PFSK-1 (cell line): ENCODE measurements around the gene NAV2.

Source experiments
- POLR2AphosphoS5 ChIP-seq: IDR thresholded peaks from 2 replicates; pipeline ENCODE4 v1.6.1; 2012; ENCODE audit warnings: low read depth, mild to moderate bottlenecking, control low read depth, low read length, moderate library complexity
- REST ChIP-seq, 2 experiments: IDR thresholded peaks; 2 replicates each; pipeline versions ENCODE4 v1.6.1 to v1.8.0; 2011 to 2012; ENCODE audit warnings: low read depth in 2 of 2, low read length in 2 of 2, control low read depth in 1 of 2, inconsistent platforms in 1 of 2, mild to moderate bottlenecking in 1 of 2, moderate library complexity in 1 of 2; ENCODE audit not compliant: insufficient read depth in 1 of 2
- SIN3A ChIP-seq: IDR thresholded peaks from 2 replicates; pipeline ENCODE4 v1.6.1; 2012; ENCODE audit warnings: mild to moderate bottlenecking, low read length, moderate library complexity, borderline replicate concordance; ENCODE audit not compliant: insufficient read depth
- TAF1 ChIP-seq: IDR thresholded peaks from 2 replicates; pipeline ENCODE4 v1.6.1; 2012; ENCODE audit warnings: low read length, control low read depth, borderline replicate concordance; ENCODE audit not compliant: insufficient read depth

- no peak for TF ChIP-seq REST (IDR thresholded peaks at IDR 0.05; ENCODE audit: insufficient read depth in 1 of 2, low read depth in 2 of 2, low read length in 2 of 2)
- TF ChIP-seq SIN3A, result no peak
- no peak for TF ChIP-seq TAF1
- no peak for TF ChIP-seq POLR2AphosphoS5
Observed at GRCh38 chr11:19691815-19692500, 20.7 kb upstream of the NAV2 start.
